Measurements from ENCODE around the gene TRIP12.
"Not testable (repeated sequence)": the region's sequence is repeated elsewhere in the genome, so short reads cannot be mapped to it uniquely, and the experiment has no call there.

Gene TRIP12

DNA sequence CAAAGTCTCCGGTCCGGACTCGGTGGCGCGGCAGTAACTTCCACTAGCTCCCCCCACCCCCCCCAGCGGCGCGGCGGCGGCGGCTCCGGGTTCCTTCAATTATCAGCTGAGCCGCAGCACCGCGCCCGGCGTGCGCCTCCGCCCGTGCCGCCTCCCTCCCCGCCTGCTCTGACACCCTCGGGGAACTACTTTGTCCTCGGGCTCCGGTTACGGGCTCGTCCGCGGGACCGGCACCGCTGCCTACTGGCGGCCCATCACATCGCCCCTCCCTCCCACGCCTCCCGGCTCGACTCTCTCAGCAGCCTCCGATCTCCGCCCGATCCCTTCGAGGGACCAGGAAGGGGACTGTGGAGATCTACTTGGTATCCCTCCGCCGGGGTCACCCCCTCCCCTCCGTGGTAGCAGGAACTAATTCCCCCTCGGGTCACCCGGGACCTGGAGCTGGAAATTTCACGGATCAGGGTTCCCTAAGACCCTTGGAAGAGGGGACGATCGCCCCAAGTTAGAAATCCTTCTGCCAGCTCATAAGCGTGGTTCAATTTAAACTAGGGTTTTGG, at the start of gene TRIP12:
Gene TRIP12 (minus strand): TSS at position 118 of the 557 bp plus-strand sequence. CDS start 41,930 bp downstream, outside the sequence.
- DNase-seq = peak; percentile 97
- H3K27me3 Mint-ChIP-seq = no peaks in the 10 kb centered on the region
- no peaks in the 10 kb centered on the region for H3K9me3 Mint-ChIP-seq
- peaks cover 47% of the 10 kb centered on the region for H3K36me3 Mint-ChIP-seq (ENCODE audit: low read depth)
- peak within 1 kb of the TSS; percentile 100 for H3K27ac Mint-ChIP-seq
- H3K4me3 Mint-ChIP-seq = peak within 1 kb of the TSS; percentile 99
- peaks cover 41% of the 10 kb centered on the region for H3K4me1 Mint-ChIP-seq (ENCODE audit: low read depth)

DNA sequence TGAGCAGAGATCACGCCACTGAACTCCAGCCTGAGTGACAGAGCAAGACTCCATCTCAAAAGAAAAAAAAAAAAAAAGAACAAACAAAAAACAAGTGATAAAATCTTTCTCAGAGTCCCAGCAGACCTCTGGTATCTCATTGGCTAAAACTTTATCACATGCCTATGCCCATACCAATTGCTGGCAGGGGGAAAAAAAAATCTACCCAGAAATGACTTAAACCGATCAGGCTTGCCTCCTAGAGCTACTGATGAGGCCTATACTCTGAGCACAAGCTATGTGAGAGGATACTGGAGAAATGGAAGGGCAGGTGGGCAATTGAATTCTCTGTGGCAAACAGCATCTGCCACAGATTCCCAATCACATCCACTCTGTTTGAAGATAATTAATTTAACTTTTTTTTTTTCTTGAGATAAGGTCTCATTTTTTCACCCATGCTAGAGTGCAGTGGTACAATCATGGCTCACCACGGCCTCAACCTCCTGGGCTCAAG, 49.5 kb upstream of the TRIP12 start:
- Mint-ChIP-seq H3K36me3 (ENCODE audit: low read depth) (no peaks in the 10 kb centered on the region), H3K4me3 (no peak overlapping the region), H3K27me3 (no peaks in the 10 kb centered on the region), H3K27ac (no peak overlapping the region), H3K4me1 (ENCODE audit: low read depth) (no peaks in the 10 kb centered on the region), H3K9me3 (no peaks in the 10 kb centered on the region)
- DNase-seq = no peak

DNA sequence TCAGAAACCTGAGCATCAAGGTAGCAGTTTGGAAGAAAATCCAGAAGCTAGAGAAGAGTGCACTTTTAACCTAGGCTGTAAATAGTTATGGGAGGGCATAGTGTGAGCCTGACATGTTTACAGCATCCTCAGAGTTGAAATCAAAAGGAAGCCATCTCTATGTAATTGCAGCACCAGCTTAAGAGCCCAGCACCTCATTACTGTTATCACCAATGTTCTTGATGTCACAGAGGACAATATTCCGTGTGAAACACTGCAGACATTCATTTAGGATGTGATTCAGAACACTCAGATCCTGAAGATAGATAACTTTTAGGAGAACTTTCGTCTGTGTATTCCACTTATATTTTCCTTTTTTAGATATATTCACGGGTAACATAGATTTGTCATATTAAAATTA, 48.6 kb upstream of the TRIP12 start:
- no peak overlapping the region for H3K4me3 Mint-ChIP-seq
- H3K27ac Mint-ChIP-seq = no peak overlapping the region
- H3K27me3 Mint-ChIP-seq = no peaks in the 10 kb centered on the region
- no peaks in the 10 kb centered on the region for H3K4me1 Mint-ChIP-seq (ENCODE audit: low read depth)
- no peak for DNase-seq
- no peaks in the 10 kb centered on the region for H3K36me3 Mint-ChIP-seq (ENCODE audit: low read depth)
- H3K9me3 Mint-ChIP-seq = no peaks in the 10 kb centered on the region

DNA sequence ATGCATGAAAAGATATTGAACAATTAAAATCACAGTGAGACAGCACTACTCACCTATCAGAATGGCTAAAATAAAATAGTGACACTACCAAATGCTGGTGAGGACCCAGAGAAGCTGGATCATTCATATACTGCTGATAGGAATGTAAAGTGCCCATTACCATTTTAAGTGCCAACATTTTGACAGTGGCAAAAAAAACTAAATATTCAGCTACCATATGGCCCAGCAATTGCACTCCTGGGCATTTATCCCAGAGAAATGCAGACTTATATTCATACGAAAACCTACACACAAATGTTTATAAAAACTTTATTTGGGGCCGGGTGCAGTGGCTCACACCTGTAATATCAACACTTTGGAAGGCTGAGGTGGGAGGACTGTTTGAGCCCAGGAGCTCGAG, 48.1 kb upstream of the TRIP12 start:
- no peaks in the 10 kb centered on the region for H3K27me3 Mint-ChIP-seq
- no peak for DNase-seq
- no peak overlapping the region for H3K27ac Mint-ChIP-seq
- no peaks in the 10 kb centered on the region for H3K36me3 Mint-ChIP-seq (ENCODE audit: low read depth)
- no peaks in the 10 kb centered on the region for H3K9me3 Mint-ChIP-seq
- no peak overlapping the region for H3K4me3 Mint-ChIP-seq
- no peaks in the 10 kb centered on the region for H3K4me1 Mint-ChIP-seq (ENCODE audit: low read depth)

DNA sequence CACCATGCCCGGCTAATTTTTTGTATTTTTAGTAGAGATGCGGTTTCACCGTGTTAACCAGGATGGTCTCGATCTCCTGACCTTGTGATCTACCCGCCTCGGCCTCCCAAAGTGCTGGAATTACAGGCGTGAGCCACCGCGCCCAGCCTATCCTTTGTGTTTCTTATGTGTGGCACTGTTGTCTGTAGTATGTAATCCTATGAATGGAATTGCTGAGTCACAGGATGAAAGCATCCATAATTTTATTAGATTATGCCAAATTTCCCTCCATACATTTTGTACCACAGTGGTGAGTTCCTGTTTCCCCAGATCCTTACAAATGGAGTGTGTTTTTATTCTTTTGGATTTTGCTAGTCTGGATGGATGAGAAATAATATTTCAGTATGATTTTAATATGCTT, 41.8 kb upstream of the TRIP12 start:
- not testable (repeated sequence) for H3K4me1 Mint-ChIP-seq (ENCODE audit: low read depth); H3K9me3 Mint-ChIP-seq; H3K4me3 Mint-ChIP-seq; H3K36me3 Mint-ChIP-seq (ENCODE audit: low read depth); H3K27ac Mint-ChIP-seq; DNase-seq; H3K27me3 Mint-ChIP-seq

DNA sequence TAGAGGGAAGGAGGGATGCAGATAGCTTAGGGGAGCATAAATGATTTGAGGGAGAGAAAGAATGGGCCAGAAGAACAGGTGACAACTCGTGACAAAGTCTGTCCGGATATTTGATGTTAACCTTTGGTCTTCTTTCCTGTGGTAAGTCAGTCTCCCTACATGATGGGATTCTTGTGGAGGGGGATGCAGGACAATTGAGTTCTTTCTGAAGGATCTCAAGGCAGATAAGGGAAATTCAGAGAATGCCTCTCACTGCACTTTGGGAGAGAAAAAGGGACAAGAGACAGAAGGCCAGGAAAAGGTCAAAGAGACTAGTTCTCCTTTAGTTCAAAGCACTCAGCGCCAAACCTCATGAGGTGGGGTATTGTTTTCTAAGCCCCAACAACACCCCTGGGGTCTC, 34.7 kb upstream of the TRIP12 start:
- Mint-ChIP-seq H3K27me3 (no peaks in the 10 kb centered on the region), H3K9me3 (no peaks in the 10 kb centered on the region), H3K36me3 (ENCODE audit: low read depth) (no peaks in the 10 kb centered on the region), H3K27ac (no peak overlapping the region), H3K4me3 (no peak overlapping the region), H3K4me1 (ENCODE audit: low read depth) (no peaks in the 10 kb centered on the region)
- no peak for DNase-seq

DNA sequence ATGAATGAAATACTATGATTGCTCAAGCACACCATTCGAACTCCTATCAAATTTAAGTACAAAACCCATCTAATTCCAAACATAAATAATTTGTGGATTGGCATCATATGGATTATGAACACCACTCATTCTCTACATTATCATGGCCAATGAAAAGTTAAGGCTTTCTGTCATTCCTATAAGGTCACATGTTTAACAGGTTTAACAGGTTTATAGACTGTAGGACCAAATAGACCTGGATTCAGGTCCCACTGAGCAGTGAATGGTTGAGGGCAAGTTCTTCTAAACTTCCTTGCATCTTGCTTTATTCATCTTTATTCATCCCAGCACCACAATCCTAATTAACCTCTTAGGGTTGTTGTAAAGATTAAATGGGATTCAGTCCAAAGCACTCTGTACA, 33.9 kb upstream of the TRIP12 start:
- no peak overlapping the region for H3K27ac Mint-ChIP-seq
- H3K4me3 Mint-ChIP-seq = no peak overlapping the region
- no peaks in the 10 kb centered on the region for H3K4me1 Mint-ChIP-seq (ENCODE audit: low read depth)
- H3K36me3 Mint-ChIP-seq (ENCODE audit: low read depth) = no peaks in the 10 kb centered on the region
- no peaks in the 10 kb centered on the region for H3K9me3 Mint-ChIP-seq
- DNase-seq = no peak
- H3K27me3 Mint-ChIP-seq = no peaks in the 10 kb centered on the region

DNA sequence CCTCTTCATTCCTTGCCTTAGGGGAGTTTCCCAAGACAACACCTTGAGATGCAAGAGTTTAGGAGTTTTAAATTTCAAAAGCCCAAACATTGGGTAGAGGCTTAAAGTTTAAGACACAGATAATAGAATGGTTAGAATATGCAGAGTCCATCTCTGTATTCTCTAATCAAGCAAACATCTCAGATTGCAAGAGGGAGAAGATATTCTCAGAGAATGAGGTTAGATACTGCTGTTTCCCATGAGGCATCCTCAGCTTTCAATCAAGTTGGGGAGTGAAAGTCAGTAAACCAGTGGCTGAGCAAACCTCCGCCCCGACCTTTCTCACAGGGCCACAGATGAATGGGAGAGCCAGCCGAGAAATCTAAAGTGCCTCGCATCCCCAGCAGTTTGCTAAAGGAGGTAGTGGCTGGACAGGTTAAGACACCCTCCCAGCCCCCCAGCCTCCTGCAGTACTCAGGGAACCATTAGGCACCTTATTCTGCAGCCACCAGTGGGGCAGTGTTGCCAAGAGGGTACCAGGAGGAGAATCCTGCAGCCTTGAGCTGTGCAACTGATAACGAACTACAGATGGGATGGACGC, 30.5 kb upstream of the TRIP12 start:
- no peak overlapping the region for H3K4me3 Mint-ChIP-seq
- no peak overlapping the region for H3K27ac Mint-ChIP-seq
- no peaks in the 10 kb centered on the region for H3K27me3 Mint-ChIP-seq
- H3K36me3 Mint-ChIP-seq (ENCODE audit: low read depth) = no peaks in the 10 kb centered on the region
- H3K9me3 Mint-ChIP-seq = no peaks in the 10 kb centered on the region
- peaks cover 5% of the 10 kb centered on the region for H3K4me1 Mint-ChIP-seq (ENCODE audit: low read depth)
- no peak for DNase-seq

DNA sequence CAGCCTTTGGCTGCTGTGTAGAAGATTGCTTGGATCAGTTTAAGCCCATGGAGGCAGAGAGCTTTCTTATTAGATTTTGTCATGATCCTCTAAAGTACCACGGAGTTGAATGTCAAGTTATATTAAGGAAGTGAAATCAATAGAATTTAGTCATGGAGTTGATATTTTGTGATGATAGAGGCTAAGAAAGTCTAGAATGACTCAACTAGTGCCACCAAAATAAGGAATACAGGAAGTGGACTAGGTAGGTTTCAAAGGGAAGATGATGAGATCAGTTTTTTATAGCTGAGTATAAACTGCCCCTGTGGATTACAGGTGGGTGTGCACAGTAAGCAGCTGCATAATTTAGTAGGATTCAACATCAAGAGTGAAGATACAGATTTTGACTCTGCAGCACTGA, 25.7 kb upstream of the TRIP12 start:
- no peaks in the 10 kb centered on the region for H3K9me3 Mint-ChIP-seq
- no peak for DNase-seq
- no peaks in the 10 kb centered on the region for H3K27me3 Mint-ChIP-seq
- H3K4me3 Mint-ChIP-seq = no peak overlapping the region
- peaks cover 8% of the 10 kb centered on the region for H3K4me1 Mint-ChIP-seq (ENCODE audit: low read depth)
- no peaks in the 10 kb centered on the region for H3K36me3 Mint-ChIP-seq (ENCODE audit: low read depth)
- no peak overlapping the region for H3K27ac Mint-ChIP-seq

DNA sequence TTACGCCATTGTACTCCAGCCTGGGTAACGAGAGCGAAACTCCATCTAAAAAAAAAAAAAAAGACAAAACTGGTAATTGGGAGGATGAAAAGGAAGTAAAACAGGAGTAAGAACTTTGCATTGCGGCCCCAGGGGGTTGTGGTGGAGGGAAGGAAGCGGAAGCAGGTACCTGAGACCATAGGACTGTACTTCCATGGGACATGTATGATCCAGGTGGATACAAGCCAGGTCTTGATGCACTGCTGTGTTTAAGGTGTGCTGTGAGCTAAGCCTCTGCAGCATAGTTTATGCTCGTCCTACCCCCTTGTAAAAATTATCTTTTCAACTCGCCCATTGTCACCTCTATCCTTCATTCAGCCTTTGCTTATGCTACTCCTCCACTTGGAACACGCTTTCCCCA, 24.2 kb upstream of the TRIP12 start:
- no peak overlapping the region for H3K27ac Mint-ChIP-seq
- DNase-seq = no peak
- H3K9me3 Mint-ChIP-seq = no peaks in the 10 kb centered on the region
- H3K4me3 Mint-ChIP-seq = no peak overlapping the region
- H3K4me1 Mint-ChIP-seq (ENCODE audit: low read depth) = peaks cover 8% of the 10 kb centered on the region
- no peaks in the 10 kb centered on the region for H3K36me3 Mint-ChIP-seq (ENCODE audit: low read depth)
- H3K27me3 Mint-ChIP-seq = no peaks in the 10 kb centered on the region

DNA sequence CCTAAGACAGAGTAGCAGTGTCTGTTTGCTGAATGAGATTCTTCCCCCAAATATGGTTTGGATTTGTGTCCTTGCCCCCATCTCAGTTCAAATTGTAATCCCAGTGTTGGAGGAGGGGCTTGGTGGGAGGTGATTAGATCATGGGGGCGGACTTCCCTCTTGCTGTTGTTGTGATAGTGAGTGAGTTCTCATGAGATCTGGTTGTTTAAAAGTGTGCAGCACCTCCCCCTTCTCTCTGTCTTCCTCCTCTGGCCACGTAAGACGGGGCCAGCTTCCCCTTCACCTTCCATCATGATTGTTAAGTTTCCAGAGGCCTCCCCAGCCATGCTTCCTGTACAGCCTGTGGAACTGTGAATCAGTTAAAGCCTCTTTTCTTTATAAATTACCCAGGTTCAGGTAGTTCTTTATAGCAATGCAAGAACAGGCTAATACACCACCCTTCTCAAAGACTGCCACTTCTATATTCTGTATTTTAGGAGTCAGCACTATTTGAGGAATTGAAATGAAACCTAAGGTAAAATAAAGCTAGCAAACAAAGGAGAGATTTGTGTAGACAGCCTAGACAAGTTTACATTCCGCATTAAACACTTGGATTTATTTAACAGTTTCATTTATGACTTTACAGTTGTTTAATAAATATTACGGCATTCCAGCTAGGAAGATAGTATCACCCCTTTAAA, 22.1 kb upstream of the TRIP12 start:
- Mint-ChIP-seq H3K4me1 (ENCODE audit: low read depth) (peaks cover 8% of the 10 kb centered on the region), H3K36me3 (ENCODE audit: low read depth) (no peaks in the 10 kb centered on the region), H3K9me3 (no peaks in the 10 kb centered on the region), H3K4me3 (no peak overlapping the region), H3K27ac (no peak overlapping the region), H3K27me3 (no peaks in the 10 kb centered on the region)
- DNase-seq = no peak

DNA sequence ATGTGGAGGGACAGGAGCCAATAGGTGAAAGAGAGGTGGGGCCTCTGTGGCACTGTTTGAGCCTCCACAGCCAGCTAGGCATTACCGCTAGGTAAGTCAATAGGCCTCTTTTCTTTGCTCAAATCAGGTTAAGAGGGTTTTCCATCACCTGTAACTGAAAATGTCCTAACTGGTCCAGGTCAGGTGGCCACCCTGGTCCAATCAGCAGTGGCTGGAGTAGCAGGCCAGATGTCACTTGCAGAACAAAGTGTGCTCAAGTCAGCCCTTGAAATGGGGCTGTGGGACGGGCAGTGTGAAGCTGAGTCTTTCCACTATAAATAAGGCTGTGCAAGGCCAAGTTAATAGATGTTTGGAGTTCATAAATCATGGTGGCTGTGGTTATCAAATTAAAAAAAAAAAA, 21.4 kb upstream of the TRIP12 start:
- Mint-ChIP-seq H3K4me1 (ENCODE audit: low read depth) (peaks cover 8% of the 10 kb centered on the region), H3K9me3 (no peaks in the 10 kb centered on the region), H3K27ac (no peak overlapping the region), H3K27me3 (no peaks in the 10 kb centered on the region), H3K36me3 (ENCODE audit: low read depth) (no peaks in the 10 kb centered on the region), H3K4me3 (no peak overlapping the region)
- no peak for DNase-seq

DNA sequence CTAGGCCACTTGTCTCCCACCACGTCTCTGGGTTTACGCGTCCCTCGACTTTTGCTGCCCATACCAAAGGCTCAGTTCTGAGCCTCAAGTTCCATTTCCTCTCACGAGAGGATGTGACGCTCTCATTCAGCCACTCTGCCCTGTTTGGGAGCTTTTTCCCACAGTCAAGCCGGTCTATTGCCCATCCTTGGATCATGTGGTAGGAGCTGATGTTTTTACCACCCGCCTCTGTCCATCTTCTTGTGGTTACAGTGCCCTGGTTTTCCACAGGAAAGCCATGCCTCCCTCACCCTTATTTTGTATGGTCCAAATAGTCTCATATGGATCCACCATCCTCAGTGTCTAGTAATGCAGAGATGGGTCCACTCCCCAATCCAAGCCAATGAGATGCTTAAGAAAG, 20.9 kb upstream of the TRIP12 start:
- H3K27ac Mint-ChIP-seq = no peak overlapping the region
- H3K4me3 Mint-ChIP-seq = no peak overlapping the region
- H3K27me3 Mint-ChIP-seq = no peaks in the 10 kb centered on the region
- no peak for DNase-seq
- no peaks in the 10 kb centered on the region for H3K36me3 Mint-ChIP-seq (ENCODE audit: low read depth)
- H3K4me1 Mint-ChIP-seq (ENCODE audit: low read depth) = peaks cover 7% of the 10 kb centered on the region
- no peaks in the 10 kb centered on the region for H3K9me3 Mint-ChIP-seq

DNA sequence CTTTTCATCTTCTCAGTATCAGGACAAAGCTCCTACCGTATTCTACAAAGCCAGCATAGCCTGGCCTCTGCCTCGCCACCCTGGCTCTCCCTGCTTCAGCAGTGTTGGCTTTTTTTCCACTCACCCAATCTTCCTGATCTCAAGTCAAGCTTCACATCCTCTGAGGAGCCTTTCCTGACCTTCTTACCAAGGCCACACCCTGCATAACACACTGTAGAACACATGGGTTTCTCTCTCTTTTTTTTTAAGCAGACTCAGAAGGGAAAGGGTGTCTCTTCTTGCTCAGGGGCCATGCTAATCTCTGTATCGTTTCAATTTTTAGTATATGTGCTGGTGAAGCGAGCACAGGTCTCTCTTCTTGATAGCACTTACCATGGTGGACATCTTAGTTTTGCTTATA, 15.7 kb upstream of the TRIP12 start:
- H3K4me3 Mint-ChIP-seq = no peak overlapping the region
- H3K27me3 Mint-ChIP-seq = no peaks in the 10 kb centered on the region
- H3K4me1 Mint-ChIP-seq (ENCODE audit: low read depth) = no peaks in the 10 kb centered on the region
- no peak for DNase-seq
- no peaks in the 10 kb centered on the region for H3K9me3 Mint-ChIP-seq
- H3K36me3 Mint-ChIP-seq (ENCODE audit: low read depth) = peaks cover 3% of the 10 kb centered on the region
- H3K27ac Mint-ChIP-seq = no peak overlapping the region

DNA sequence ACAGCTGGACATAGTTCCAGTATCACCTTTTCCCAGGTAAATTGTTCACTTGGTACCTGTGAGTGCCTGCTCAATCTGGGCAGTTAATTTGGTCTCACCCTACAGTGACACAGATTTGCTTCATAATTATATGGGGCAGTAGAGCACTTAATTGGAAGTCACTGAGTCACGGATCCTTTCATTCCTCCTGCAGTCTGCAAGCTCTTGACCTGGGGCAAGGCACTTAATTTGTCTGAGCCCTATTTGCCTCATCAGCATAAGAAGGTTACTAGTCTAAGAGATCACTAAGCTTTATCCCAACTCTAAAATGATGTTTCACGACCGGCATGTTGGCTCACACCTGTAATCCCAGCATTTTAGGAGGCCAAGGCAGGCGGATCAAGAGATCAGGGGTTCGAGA, 9.4 kb upstream of the TRIP12 start:
- Mint-ChIP-seq H3K4me3 (no peak overlapping the region), H3K36me3 (ENCODE audit: low read depth) (peaks cover 3% of the 10 kb centered on the region)

More for the DNA sequence above, 9.4 kb upstream of the TRIP12 start:
- no peak for DNase-seq
- H3K9me3 Mint-ChIP-seq = no peaks in the 10 kb centered on the region
- no peaks in the 10 kb centered on the region for H3K27me3 Mint-ChIP-seq
- H3K4me1 Mint-ChIP-seq (ENCODE audit: low read depth) = peaks cover 12% of the 10 kb centered on the region
- H3K27ac Mint-ChIP-seq = no peak overlapping the region
